Keratinocyte (primary cell): ENCODE data around the gene REXO1. TPM values are rescaled to one million over a fixed set of nuclear protein-coding genes. Genes with fewer than 3 reads are reported as not detected.

Experiments used
- DNase-seq: peaks from one replicate; pipeline ENCODE4 v3.0.0-alpha.2; 2011; ENCODE audit warnings: low read depth, missing footprints, low spot score
- FAIRE-seq: peaks from 2 replicates; lab custom pipeline; 2011; peaks lifted over from hg19 to GRCh38; lab: Jason Lieb, UNC
- H2AFZ ChIP-seq: 2 replicates; pipeline ENCODE4 v1.6.0; 2012; ENCODE audit warnings: low read length, control low read depth, inconsistent platforms; ENCODE audit not compliant: control insufficient read depth
- H3K27ac ChIP-seq: 2 replicates; pipeline ENCODE4 v1.5.1; 2011; ENCODE audit warnings: low read length; ENCODE audit not compliant: control insufficient read depth, insufficient read depth
- H3K27me3 ChIP-seq: 3 replicates; pipeline ENCODE4 v1.6.0; 2011; ENCODE audit warnings: low read length; ENCODE audit not compliant: control insufficient read depth, insufficient read depth; ENCODE audit errors: extremely low read depth
- H3K36me3 ChIP-seq, 2 experiments: 2 replicates in 1 of 2; 3 replicates in 1 of 2; pipeline ENCODE4 v1.5.1; 2011; ENCODE audit warnings: low read length in 2 of 2, mild to moderate bottlenecking in 1 of 2; ENCODE audit not compliant: control insufficient read depth in 2 of 2, insufficient read depth in 2 of 2; ENCODE audit errors: extremely low read depth in 1 of 2
- H3K4me1 ChIP-seq: 3 replicates; pipeline ENCODE4 v1.5.1; 2011; ENCODE audit warnings: low read length; ENCODE audit not compliant: control insufficient read depth, insufficient read depth; ENCODE audit errors: extremely low read depth
- H3K4me2 ChIP-seq: 3 replicates; pipeline ENCODE4 v1.6.0; 2011; ENCODE audit warnings: low read depth, low read length; ENCODE audit not compliant: control insufficient read depth, insufficient read depth; ENCODE audit errors: extremely low read depth
- H3K4me3 ChIP-seq, 3 experiments: fragments of 200-600 bp in 1 of 3; sonication (generic) in 1 of 3; 2 replicates in 2 of 3; 3 replicates in 1 of 3; pipeline ENCODE4 v1.5.1; 2011 to 2016; ENCODE audit warnings: low read length in 3 of 3, mild to moderate bottlenecking in 3 of 3, control low read depth in 2 of 3, inconsistent platforms in 1 of 3, low read depth in 1 of 3, mixed read lengths in 1 of 3, mixed run types in 1 of 3, moderate library complexity in 1 of 3; ENCODE audit not compliant: control insufficient read depth in 2 of 3, insufficient read depth in 2 of 3; ENCODE audit errors: extremely low read depth in 1 of 3
- H3K79me2 ChIP-seq: 2 replicates; pipeline ENCODE4 v1.6.0; 2012; ENCODE audit warnings: low read length; ENCODE audit not compliant: control insufficient read depth, insufficient read depth
- H3K9ac ChIP-seq: 3 replicates; pipeline ENCODE4 v1.6.0; 2011; ENCODE audit warnings: low read length; ENCODE audit not compliant: control insufficient read depth, insufficient read depth; ENCODE audit errors: extremely low read depth
- H3K9me1 ChIP-seq: 3 replicates; pipeline ENCODE4 v1.6.0; 2011; ENCODE audit warnings: low read length; ENCODE audit not compliant: control insufficient read depth, insufficient read depth; ENCODE audit errors: extremely low read depth
- H3K9me3 ChIP-seq: 2 replicates; pipeline ENCODE4 v1.5.1; 2012; ENCODE audit warnings: low read depth, low read length; ENCODE audit not compliant: control insufficient read depth
- H4K20me1 ChIP-seq: 3 replicates; pipeline ENCODE4 v1.6.0; 2011; ENCODE audit warnings: low read length; ENCODE audit not compliant: control insufficient read depth, insufficient read depth; ENCODE audit errors: extremely low read depth
- CTCF ChIP-seq, 3 experiments: IDR thresholded peaks in 1 of 3; conservative IDR thresholded peaks in 1 of 3; optimal IDR thresholded peaks in 1 of 3; 2 replicates in 2 of 3; 3 replicates in 1 of 3; pipeline versions ENCODE3 to v1.5.1; 2011; ENCODE audit warnings: low read length in 3 of 3, mild to moderate bottlenecking in 3 of 3, moderate library complexity in 2 of 3, control low read depth in 1 of 3, inconsistent platforms in 1 of 3; ENCODE audit not compliant: insufficient read depth in 2 of 3; ENCODE audit errors: extremely low read depth in 1 of 3
- EZH2 ChIP-seq: IDR thresholded peaks from one replicate; pipeline ENCODE4 v1.6.1; 2012; ENCODE audit warnings: inconsistent platforms, mild to moderate bottlenecking, low read length, moderate library complexity
- dilution Hi-C: fragments of 300-500 bp; cut with MboI; formaldehyde crosslinking; loops from one replicate; pipeline ENCODE4 v1.7.0; 2020; ENCODE audit warnings: low sequenced_read_pairs; ENCODE audit not compliant: extremely low pct_ligation_motif_present
- polyA plus RNA-seq, 5 experiments: library from polyadenylated mRNA; depleted of rRNA in 3 of 5; stranded (reverse) in 3 of 5; stranded (forward) in 1 of 5; unstranded in 1 of 5; fragments of >200 nt; gene quantifications; 1 replicate in 1 of 5; 2 replicates in 3 of 5; 3 replicates in 1 of 5; pipeline versions ENCODE4 v1.2.1 to v1.2.3, GENCODE V29; 2011 to 2012; ENCODE audit warnings: missing spikeins in 2 of 5, low read depth in 1 of 5, low replicate concordance in 1 of 5

REXO1 gene
- polyA plus RNA-seq, 1 donor (not counting 4 experiments of a cell fraction or from before 2014, with no cell fraction given): 6.1 TPM

- Histone ChIP-seq H3K4me3 (no peak overlapping the region), H2AFZ (no peak overlapping the region), H3K36me3 (no peaks in the 10 kb centered on the region), H3K9ac (no peak overlapping the region), H3K27me3 (peaks cover 31% of the 10 kb centered on the region), H4K20me1 (no peaks in the 10 kb centered on the region), H3K9me1 (no peaks in the 10 kb centered on the region), H3K79me2 (no peaks in the 10 kb centered on the region), H3K27ac (no peak overlapping the region), H3K4me1 (peaks cover 31% of the 10 kb centered on the region), H3K9me3 (peaks cover 9% of the 10 kb centered on the region), H3K4me2 (no peak overlapping the region)
- dilution Hi-C loops: no loop called here
- FAIRE-seq (no peak), DNase-seq (no peak)
- TF ChIP-seq EZH2 (no peak), CTCF (optimal IDR thresholded peaks at IDR 0.05 in 1 of 3, IDR thresholded peaks at IDR 0.05 in 1 of 3, conservative IDR thresholded peaks at IDR 0.05 in 1 of 3; ENCODE audit: extremely low read depth in 1 of 3, insufficient read depth in 2 of 3, low read length in 3 of 3) (no peak)
These were observed 77.3 kb downstream of the REXO1 start for GRCh38 chr19:1770866-1771576.

GRCh38 chr19:1769645-1769985 is 78.7 kb downstream of the REXO1 start:
- Histone ChIP-seq H3K27me3 (peaks cover 39% of the 10 kb centered on the region), H3K9me1 (no peaks in the 10 kb centered on the region), H3K9me3 (peaks cover 9% of the 10 kb centered on the region), H2AFZ (no peak overlapping the region), H3K4me2 (no peak overlapping the region), H3K36me3 (no peaks in the 10 kb centered on the region), H3K27ac (no peak overlapping the region), H3K4me1 (peaks cover 26% of the 10 kb centered on the region), H3K4me3 (no peak overlapping the region), H3K9ac (no peak overlapping the region), H4K20me1 (no peaks in the 10 kb centered on the region), H3K79me2 (no peaks in the 10 kb centered on the region)
- dilution Hi-C loops: no loop called here
- DNase-seq: no peak
- no peak for FAIRE-seq
- TF ChIP-seq EZH2 (no peak), CTCF (optimal IDR thresholded peaks at IDR 0.05 in 1 of 3, IDR thresholded peaks at IDR 0.05 in 1 of 3, conservative IDR thresholded peaks at IDR 0.05 in 1 of 3; ENCODE audit: extremely low read depth in 1 of 3, insufficient read depth in 2 of 3, low read length in 3 of 3) (no peak)
